GM18498 (cell line): ENCODE data around the gene PGAP2.
A peak's percentile ranks its signal among the peaks of the same experiment; 100 is the strongest.
"Not testable (repeated sequence)": the region's sequence is repeated elsewhere in the genome, so short reads cannot be mapped to it uniquely, and the experiment has no call there.

Source experiments
- ATAC-seq: cut with Tn5 transposase; IDR thresholded peaks from one replicate; pipeline ENCODE4 v1.9.1; 2021; ENCODE audit warnings: mild to moderate bottlenecking, moderate library complexity; ENCODE audit not compliant: unreplicated experiment

Gene PGAP2

GRCh38 chr11:3807909-3808860 lies at the start of gene PGAP2:
Gene PGAP2, plus strand, starts transcription at chr11:3808560. Its CDS starts 2,700 bp downstream, at chr11:3811260.
- ATAC-seq, result peak; percentile 74

- ATAC-seq, result no peak
Observed at GRCh38 chr11:3764266-3764665, 44.1 kb upstream of the PGAP2 start.

GRCh38 chr11:3766836-3767235 lies 41.5 kb upstream of the PGAP2 start:
- not testable (repeated sequence) for ATAC-seq

GRCh38 chr11:3767536-3767935 lies 40.8 kb upstream of the PGAP2 start:
- no peak for ATAC-seq

GRCh38 chr11:3773180-3773579 lies 35.2 kb upstream of the PGAP2 start:
- ATAC-seq, result no peak

- ATAC-seq, result no peak
Observed at GRCh38 chr11:3775736-3776406, 32.5 kb upstream of the PGAP2 start.

- no peak for ATAC-seq
Observed at GRCh38 chr11:3781423-3781822, 26.9 kb upstream of the PGAP2 start.

GRCh38 chr11:3782963-3783362 lies 25.4 kb upstream of the PGAP2 start:
- ATAC-seq, result no peak

GRCh38 chr11:3783611-3784010 lies 24.7 kb upstream of the PGAP2 start:
- no peak for ATAC-seq

GRCh38 chr11:3786781-3787428 lies 21.5 kb upstream of the PGAP2 start:
- ATAC-seq, result no peak

- not testable (repeated sequence) for ATAC-seq
Observed at GRCh38 chr11:3794387-3794786, 14.0 kb upstream of the PGAP2 start.

- ATAC-seq, result no peak
Observed at GRCh38 chr11:3795131-3796001, 13.0 kb upstream of the PGAP2 start.

GRCh38 chr11:3796002-3796311 lies 12.4 kb upstream of the PGAP2 start:
- ATAC-seq, result no peak

GRCh38 chr11:3796346-3796745 lies 12.0 kb upstream of the PGAP2 start:
- no peak for ATAC-seq

GRCh38 chr11:3796801-3797328 lies 11.5 kb upstream of the PGAP2 start:
- peak; percentile 38 for ATAC-seq

- peak; percentile 95 for ATAC-seq
Observed at GRCh38 chr11:3797329-3798090, 10.8 kb upstream of the PGAP2 start, which contains the start of gene NUP98. Gene NUP98, minus strand, starts transcription at chr11:3797554. Its CDS starts 15,437 bp downstream, at chr11:3782117.

GRCh38 chr11:3799143-3799542 lies 9.2 kb upstream of the PGAP2 start:
- no peak for ATAC-seq

- ATAC-seq, result no peak
Observed at GRCh38 chr11:3799873-3800272, 8.5 kb upstream of the PGAP2 start.

- no peak for ATAC-seq
Observed at GRCh38 chr11:3802011-3802790, 6.2 kb upstream of the PGAP2 start.
